Memory B cell (primary cell): ENCODE data around the gene TIMM23B.
A peak's percentile ranks its signal among the peaks of the same experiment; 100 is the strongest.
"Not testable (repeated sequence)": the region's sequence is repeated elsewhere in the genome, so short reads cannot be mapped to it uniquely, and the experiment has no call there.

Source experiments
- ATAC-seq: fragments of 150-1000 bp; cut with Tn5 transposase; 2 replicates; pipeline ENCODE4 v1.10.0; 2021; ENCODE audit warnings: low read depth, mild to moderate bottlenecking, moderate library complexity
- DNase-seq, 2 donors: peaks; one replicate each; pipeline ENCODE4 v3.0.0; 2022; ENCODE audit warnings: low spot score in 2 of 2
- H3K27ac Mint-ChIP-seq: one replicate; pipeline ENCODE4 v1.8.0; 2022; ENCODE audit warnings: mild to moderate bottlenecking, moderate library complexity, mixed read lengths
- H3K27me3 Mint-ChIP-seq: one replicate; pipeline ENCODE4 v1.8.0; 2022; ENCODE audit warnings: mixed read lengths
- H3K36me3 Mint-ChIP-seq: one replicate; pipeline ENCODE4 v1.8.0; 2022; ENCODE audit warnings: mild to moderate bottlenecking, mixed read lengths
- H3K4me1 Mint-ChIP-seq: one replicate; pipeline ENCODE4 v1.8.0; 2022; ENCODE audit warnings: mixed read lengths
- H3K4me3 Mint-ChIP-seq: one replicate; pipeline ENCODE4 v1.8.0; 2022; ENCODE audit warnings: mild to moderate bottlenecking, moderate library complexity, mixed read lengths
- H3K9me3 Mint-ChIP-seq: one replicate; pipeline ENCODE4 v1.8.0; 2022; ENCODE audit warnings: mixed read lengths

The TIMM23B gene

GRCh38 chr10:49941447-49942338 is at the start of gene TIMM23B, which contains the start of gene PARG:
Gene TIMM23B (plus strand): TSS chr10:49942053. CDS start chr10:49942195, 142 bp downstream.
Gene PARG (minus strand): TSS chr10:49942027. CDS start chr10:49941725, 302 bp downstream.
- DNase-seq (peak; percentile 59 to 71), ATAC-seq (peak; percentile 87)
- not testable (repeated sequence) for H3K36me3 Mint-ChIP-seq, H3K27me3 Mint-ChIP-seq, H3K9me3 Mint-ChIP-seq
- peaks cover 22% of the 10 kb centered on the region for H3K4me1 Mint-ChIP-seq
- peak within 1 kb of the TSS; percentile 94 for H3K27ac Mint-ChIP-seq
- peak within 1 kb of the TSS; percentile 100 for H3K4me3 Mint-ChIP-seq

GRCh38 chr10:49899999-49900398 is 41.9 kb upstream of the TIMM23B start:
- ATAC-seq, H3K4me3 Mint-ChIP-seq: not testable (repeated sequence)
- peaks cover 15% of the 10 kb centered on the region for H3K36me3 Mint-ChIP-seq

GRCh38 chr10:49900406-49900805 is 41.4 kb upstream of the TIMM23B start:
- DNase-seq, H3K9me3 Mint-ChIP-seq, H3K27ac Mint-ChIP-seq, H3K4me1 Mint-ChIP-seq, ATAC-seq, H3K4me3 Mint-ChIP-seq, H3K27me3 Mint-ChIP-seq: not testable (repeated sequence)
- peaks cover 14% of the 10 kb centered on the region for H3K36me3 Mint-ChIP-seq

More at GRCh38 chr10:49899999-49900398, 41.9 kb upstream of the TIMM23B start:
- H3K4me1 Mint-ChIP-seq, H3K27me3 Mint-ChIP-seq, DNase-seq, H3K9me3 Mint-ChIP-seq, H3K27ac Mint-ChIP-seq: not testable (repeated sequence)

GRCh38 chr10:49903829-49904228 is 38.0 kb upstream of the TIMM23B start:
- not testable (repeated sequence) for ATAC-seq, H3K4me3 Mint-ChIP-seq, DNase-seq, H3K27me3 Mint-ChIP-seq, H3K4me1 Mint-ChIP-seq, H3K27ac Mint-ChIP-seq, H3K9me3 Mint-ChIP-seq
- peaks cover 13% of the 10 kb centered on the region for H3K36me3 Mint-ChIP-seq

GRCh38 chr10:49908290-49909080 is 33.4 kb upstream of the TIMM23B start:
- H3K27me3 Mint-ChIP-seq, H3K9me3 Mint-ChIP-seq, H3K4me3 Mint-ChIP-seq, H3K4me1 Mint-ChIP-seq, ATAC-seq, DNase-seq, H3K27ac Mint-ChIP-seq: not testable (repeated sequence)
- H3K36me3 Mint-ChIP-seq = peaks cover 13% of the 10 kb centered on the region

GRCh38 chr10:49910295-49910694 is 31.6 kb upstream of the TIMM23B start:
- peaks cover 12% of the 10 kb centered on the region for H3K36me3 Mint-ChIP-seq
- H3K9me3 Mint-ChIP-seq, H3K4me1 Mint-ChIP-seq, DNase-seq, H3K4me3 Mint-ChIP-seq, H3K27ac Mint-ChIP-seq, ATAC-seq, H3K27me3 Mint-ChIP-seq: not testable (repeated sequence)

GRCh38 chr10:49916451-49916850 is 25.4 kb upstream of the TIMM23B start:
- not testable (repeated sequence) for ATAC-seq, DNase-seq, H3K27ac Mint-ChIP-seq, H3K4me3 Mint-ChIP-seq, H3K27me3 Mint-ChIP-seq, H3K9me3 Mint-ChIP-seq, H3K4me1 Mint-ChIP-seq
- peaks cover 13% of the 10 kb centered on the region for H3K36me3 Mint-ChIP-seq

GRCh38 chr10:49917927-49918326 is 23.9 kb upstream of the TIMM23B start:
- not testable (repeated sequence) for H3K9me3 Mint-ChIP-seq, ATAC-seq, H3K27me3 Mint-ChIP-seq, H3K4me1 Mint-ChIP-seq, H3K4me3 Mint-ChIP-seq, H3K27ac Mint-ChIP-seq, DNase-seq
- peaks cover 14% of the 10 kb centered on the region for H3K36me3 Mint-ChIP-seq

- DNase-seq, H3K4me3 Mint-ChIP-seq, H3K9me3 Mint-ChIP-seq, H3K27me3 Mint-ChIP-seq, H3K27ac Mint-ChIP-seq, H3K4me1 Mint-ChIP-seq, ATAC-seq: not testable (repeated sequence)
- peaks cover 14% of the 10 kb centered on the region for H3K36me3 Mint-ChIP-seq
Measured at GRCh38 chr10:49922041-49922440, 19.8 kb upstream of the TIMM23B start.

- H3K9me3 Mint-ChIP-seq, DNase-seq: not testable (repeated sequence)
- H3K36me3 Mint-ChIP-seq = peaks cover 13% of the 10 kb centered on the region
Measured at GRCh38 chr10:49923572-49923971, 18.3 kb upstream of the TIMM23B start.

GRCh38 chr10:49931276-49931675 is 10.6 kb upstream of the TIMM23B start:
- not testable (repeated sequence) for H3K4me1 Mint-ChIP-seq, H3K9me3 Mint-ChIP-seq, H3K27ac Mint-ChIP-seq, ATAC-seq, H3K27me3 Mint-ChIP-seq, H3K4me3 Mint-ChIP-seq, DNase-seq
- peaks cover 11% of the 10 kb centered on the region for H3K36me3 Mint-ChIP-seq

More at GRCh38 chr10:49923572-49923971, 18.3 kb upstream of the TIMM23B start:
- ATAC-seq, H3K27ac Mint-ChIP-seq, H3K27me3 Mint-ChIP-seq, H3K4me1 Mint-ChIP-seq, H3K4me3 Mint-ChIP-seq: not testable (repeated sequence)

- H3K27me3 Mint-ChIP-seq, H3K27ac Mint-ChIP-seq, H3K9me3 Mint-ChIP-seq, ATAC-seq, H3K4me3 Mint-ChIP-seq, H3K36me3 Mint-ChIP-seq, DNase-seq, H3K4me1 Mint-ChIP-seq: not testable (repeated sequence)
Measured at GRCh38 chr10:49931959-49932728, 9.7 kb upstream of the TIMM23B start.

GRCh38 chr10:49942339-49942705 is 469 bp downstream of the TIMM23B start:
- not testable (repeated sequence) for H3K9me3 Mint-ChIP-seq, DNase-seq, H3K36me3 Mint-ChIP-seq, H3K27me3 Mint-ChIP-seq
- Mint-ChIP-seq H3K27ac (peak overlapping the region; percentile 94), H3K4me1 (peaks cover 22% of the 10 kb centered on the region), H3K4me3 (peak overlapping the region; percentile 100)
- ATAC-seq = peak; percentile 5
